Activated T-helper 17 cell treated with anti-CD3 and anti-CD28 coated beads, Interleukin-2, amount 50 U/mL, for 72 hours (primary cell): ENCODE data around the gene PRSS56. TPM values are rescaled to one million over a fixed set of nuclear protein-coding genes. Genes with fewer than 3 reads are reported as not detected.
A peak's percentile ranks its signal among the peaks of the same experiment; 100 is the strongest.

ENCODE experiments used
- ATAC-seq: fragments of 150-1000 bp; cut with Tn5 transposase; replicated peaks from 2 replicates; pipeline ENCODE4 v1.10.0; 2021; ENCODE audit warnings: mild to moderate bottlenecking, moderate library complexity
- H3K27ac Mint-ChIP-seq: one replicate; pipeline ENCODE4 v1.8.0; 2022; ENCODE audit warnings: mixed read lengths
- H3K27me3 Mint-ChIP-seq: one replicate; pipeline ENCODE4 v1.8.0; 2022; ENCODE audit warnings: mixed read lengths
- H3K36me3 Mint-ChIP-seq: one replicate; pipeline ENCODE4 v1.8.0; 2022; ENCODE audit warnings: low read depth, mild to moderate bottlenecking, mixed read lengths
- H3K4me1 Mint-ChIP-seq: one replicate; pipeline ENCODE4 v1.8.0; 2022; ENCODE audit warnings: mixed read lengths
- H3K4me3 Mint-ChIP-seq: one replicate; pipeline ENCODE4 v1.8.0; 2022; ENCODE audit warnings: mild to moderate bottlenecking, mixed read lengths
- H3K9me3 Mint-ChIP-seq: one replicate; pipeline ENCODE4 v1.8.0; 2022; ENCODE audit warnings: mixed read lengths
- total RNA-seq, 2 donors: library from RNA; stranded (reverse); gene quantifications; one replicate each; pipeline ENCODE4 v1.2.3, GENCODE V29; 2022

PRSS56 gene
- not detected for total RNA-seq

DNA sequence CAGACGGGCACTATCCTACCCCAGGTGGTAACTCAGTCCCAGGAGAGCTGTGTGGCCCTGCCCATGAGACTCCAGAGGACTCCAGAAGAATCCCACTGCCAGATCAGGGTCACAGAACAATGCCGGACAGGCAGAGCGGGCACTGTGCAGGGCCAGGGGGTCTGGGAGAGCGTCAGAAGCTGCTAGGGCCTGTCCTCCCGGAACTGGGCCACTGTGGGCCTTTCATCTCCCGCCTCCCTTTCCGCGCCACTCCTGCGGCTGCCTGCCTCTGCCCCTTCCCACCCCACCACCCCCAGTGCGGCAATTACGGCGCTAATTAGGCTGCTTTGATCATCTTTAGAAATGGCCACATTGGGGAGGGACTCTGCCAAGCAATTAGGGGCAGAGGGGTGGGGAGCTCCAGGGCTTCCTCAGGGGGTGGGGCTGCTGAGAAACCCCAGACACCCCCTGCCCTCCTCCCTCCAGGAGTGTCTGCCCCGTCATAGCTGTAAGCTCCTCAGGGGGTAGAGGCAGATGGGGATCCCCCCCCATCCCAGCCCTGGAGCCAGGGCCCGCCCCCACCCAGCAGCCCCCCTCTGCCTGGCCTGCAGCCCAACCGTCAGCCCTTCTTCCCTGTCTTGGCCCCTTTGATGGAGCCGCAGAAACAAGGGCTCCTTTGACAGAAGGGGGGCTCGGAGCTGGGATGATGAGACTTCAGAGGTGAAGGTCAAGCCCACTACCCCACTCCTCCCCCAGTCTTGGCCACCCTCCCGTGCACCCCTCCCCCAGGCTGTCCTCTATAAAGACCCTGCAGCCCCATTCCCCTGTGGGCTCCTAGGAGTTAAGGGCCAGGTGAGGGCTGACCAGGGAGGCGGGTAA is at the start of gene PRSS56:
TSS of gene PRSS56 (plus strand) at position 808 of the 858 bp plus-strand sequence. CDS start 211 bp downstream, outside the sequence.
- Mint-ChIP-seq H3K4me1 (no peaks in the 10 kb centered on the region), H3K9me3 (no peaks in the 10 kb centered on the region), H3K36me3 (no peaks in the 10 kb centered on the region), H3K27me3 (peaks cover 20% of the 10 kb centered on the region), H3K27ac (no peak within 1 kb of the TSS), H3K4me3 (peak within 1 kb of the TSS; percentile 42)
- no peak for ATAC-seq

DNA sequence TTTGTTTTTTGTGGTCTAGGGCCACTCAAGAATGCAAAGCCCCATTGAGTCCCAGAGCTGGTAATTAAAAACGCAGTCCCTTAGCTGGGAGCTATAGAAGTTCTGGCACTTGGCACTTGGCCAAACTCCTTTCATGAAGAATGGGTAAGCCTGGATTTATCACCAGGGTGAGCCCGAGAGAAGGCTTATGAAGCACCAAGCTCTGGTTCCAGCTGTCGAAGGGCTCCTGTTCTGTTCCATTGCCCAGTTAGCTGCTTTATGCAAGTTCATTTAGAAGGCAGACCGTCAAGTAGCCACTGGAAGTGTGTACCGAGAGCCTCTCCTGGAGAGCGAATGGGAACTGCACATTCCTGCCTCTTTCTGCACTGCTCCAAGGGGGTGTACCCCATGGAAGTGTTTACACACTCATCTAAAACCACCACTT is 46.7 kb upstream of the PRSS56 start:
- H3K4me1 Mint-ChIP-seq: no peaks in the 10 kb centered on the region
- no peak for ATAC-seq
- H3K27me3 Mint-ChIP-seq: peaks cover 39% of the 10 kb centered on the region
- H3K9me3 Mint-ChIP-seq: peaks cover 16% of the 10 kb centered on the region
- no peaks in the 10 kb centered on the region for H3K36me3 Mint-ChIP-seq
- no peak overlapping the region for H3K4me3 Mint-ChIP-seq
- H3K27ac Mint-ChIP-seq: no peak overlapping the region

DNA sequence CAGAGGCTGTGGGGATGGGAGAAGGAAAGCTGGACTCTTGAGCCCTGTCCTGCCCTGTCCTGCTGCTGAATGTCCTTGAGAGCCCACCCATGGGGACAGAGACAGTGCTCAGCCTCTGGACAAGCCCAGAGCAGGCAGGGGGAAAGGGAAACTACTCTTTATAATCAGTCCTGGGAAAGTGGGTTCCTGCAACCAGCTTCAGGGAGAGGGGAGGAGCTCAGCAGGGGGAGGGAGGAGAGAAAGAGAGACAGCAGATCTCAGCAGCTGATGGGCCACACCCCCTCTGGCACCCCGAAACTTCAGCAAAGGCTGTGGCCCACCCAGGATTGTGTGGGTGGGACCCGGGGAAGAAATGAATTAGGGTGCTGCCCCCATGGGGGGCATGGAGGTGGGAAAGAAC is 44.1 kb upstream of the PRSS56 start:
- Mint-ChIP-seq H3K4me3 (no peak overlapping the region), H3K27ac (no peak overlapping the region), H3K4me1 (no peaks in the 10 kb centered on the region), H3K9me3 (peaks cover 16% of the 10 kb centered on the region), H3K36me3 (no peaks in the 10 kb centered on the region), H3K27me3 (peaks cover 31% of the 10 kb centered on the region)
- no peak for ATAC-seq

DNA sequence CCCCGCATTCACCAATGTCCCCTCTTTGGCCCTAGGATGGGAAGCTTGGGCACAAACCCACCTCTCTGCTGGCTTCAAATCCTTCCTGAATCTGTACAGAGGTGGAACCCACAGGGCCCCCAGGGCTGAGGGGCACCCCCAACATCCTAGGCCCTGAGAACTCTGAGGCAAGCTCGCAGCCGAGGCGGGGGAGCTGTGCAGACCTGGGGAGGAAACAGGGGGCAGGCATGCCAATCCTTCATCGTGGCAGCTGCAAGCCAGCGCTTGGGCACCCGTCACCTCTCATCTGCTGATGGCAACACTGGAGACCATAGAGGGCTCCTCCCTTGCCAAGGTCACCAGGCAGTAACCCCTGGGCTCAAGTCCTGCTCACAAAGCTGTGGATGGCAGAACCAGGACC is 43.4 kb upstream of the PRSS56 start:
- no peaks in the 10 kb centered on the region for H3K4me1 Mint-ChIP-seq
- no peak for ATAC-seq
- H3K27me3 Mint-ChIP-seq: peaks cover 26% of the 10 kb centered on the region
- no peak overlapping the region for H3K27ac Mint-ChIP-seq
- peaks cover 12% of the 10 kb centered on the region for H3K9me3 Mint-ChIP-seq
- H3K4me3 Mint-ChIP-seq: no peak overlapping the region
- H3K36me3 Mint-ChIP-seq: no peaks in the 10 kb centered on the region

DNA sequence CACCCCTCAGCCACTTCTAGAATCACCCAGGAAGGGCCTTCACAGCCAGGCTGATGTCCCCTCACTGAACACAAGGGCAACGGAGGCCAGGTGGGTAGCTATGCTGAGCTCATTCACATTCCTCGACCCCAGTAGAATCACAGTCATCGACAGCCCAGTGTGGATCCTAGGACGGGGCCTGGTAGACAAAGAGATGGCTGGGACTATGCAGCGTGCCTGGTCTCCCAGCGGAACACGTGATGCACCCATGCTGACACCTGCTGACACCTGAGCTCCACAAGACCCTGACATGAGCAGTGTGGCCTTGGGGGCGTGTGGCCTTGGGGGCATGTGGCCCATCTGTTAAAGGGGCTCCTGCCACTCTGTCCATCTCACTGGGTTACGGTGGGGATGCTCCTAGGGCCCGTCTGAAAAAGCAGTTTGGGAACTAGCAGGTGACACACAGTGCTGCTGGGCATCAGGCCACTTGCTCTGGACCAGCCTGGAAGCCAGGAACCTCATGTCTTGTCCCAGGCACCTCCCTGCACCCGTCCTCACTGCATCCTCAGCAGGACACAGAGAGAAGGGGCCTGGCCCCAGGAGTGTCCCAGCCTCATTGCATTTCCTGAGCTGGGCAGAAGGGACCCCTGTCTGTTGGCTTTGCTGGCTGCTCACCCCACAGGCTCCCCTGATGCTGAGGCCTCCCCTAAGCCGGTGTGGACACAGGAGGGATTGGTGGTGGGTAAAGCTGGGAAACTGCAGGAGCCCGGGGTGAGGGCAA is 42.3 kb upstream of the PRSS56 start:
- Mint-ChIP-seq H3K27me3 (peaks cover 20% of the 10 kb centered on the region), H3K4me1 (no peaks in the 10 kb centered on the region), H3K9me3 (peaks cover 2% of the 10 kb centered on the region), H3K36me3 (no peaks in the 10 kb centered on the region), H3K4me3 (no peak overlapping the region), H3K27ac (no peak overlapping the region)
- no peak for ATAC-seq

DNA sequence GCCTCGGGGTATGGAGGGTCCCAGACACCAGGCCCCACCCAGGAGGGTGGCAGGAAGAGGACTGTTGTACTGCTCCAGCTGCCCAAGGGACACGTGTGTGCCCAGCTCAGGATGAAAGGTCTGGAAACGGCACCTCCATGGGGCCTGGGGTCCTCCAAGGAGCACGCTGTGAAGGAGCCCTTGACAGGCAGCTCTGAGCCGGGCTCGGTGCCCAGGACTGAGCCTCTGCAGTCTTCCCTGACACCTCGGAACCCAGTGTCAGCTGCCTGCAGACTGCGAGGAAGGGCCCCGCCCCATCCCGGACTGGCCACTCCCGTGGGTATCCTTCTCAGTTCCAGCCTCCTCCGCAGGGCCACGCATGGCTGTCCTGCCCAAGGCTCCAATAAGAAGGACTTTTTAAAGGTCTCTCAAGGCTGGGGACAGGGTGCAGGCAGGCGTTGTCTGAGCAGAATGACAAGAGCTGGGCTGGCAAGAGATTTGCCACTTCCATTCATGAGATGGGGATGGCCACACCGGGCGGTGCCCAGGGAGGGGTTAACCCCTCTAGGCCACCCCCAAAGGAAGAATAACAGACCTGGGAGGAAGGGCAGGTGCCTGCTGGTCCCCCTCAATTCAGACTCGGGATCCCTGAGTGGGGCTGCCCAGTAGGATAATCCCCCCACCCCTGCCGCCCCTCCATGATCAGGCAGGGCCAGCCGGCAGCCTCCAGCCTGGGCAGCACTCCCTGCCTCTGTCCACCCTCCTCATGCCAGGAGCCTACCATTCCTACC is 41.4 kb upstream of the PRSS56 start:
- ATAC-seq: no peak
- H3K27me3 Mint-ChIP-seq: peaks cover 19% of the 10 kb centered on the region
- H3K36me3 Mint-ChIP-seq: no peaks in the 10 kb centered on the region
- no peak overlapping the region for H3K27ac Mint-ChIP-seq
- H3K4me1 Mint-ChIP-seq: no peaks in the 10 kb centered on the region
- no peak overlapping the region for H3K4me3 Mint-ChIP-seq
- H3K9me3 Mint-ChIP-seq: no peaks in the 10 kb centered on the region

DNA sequence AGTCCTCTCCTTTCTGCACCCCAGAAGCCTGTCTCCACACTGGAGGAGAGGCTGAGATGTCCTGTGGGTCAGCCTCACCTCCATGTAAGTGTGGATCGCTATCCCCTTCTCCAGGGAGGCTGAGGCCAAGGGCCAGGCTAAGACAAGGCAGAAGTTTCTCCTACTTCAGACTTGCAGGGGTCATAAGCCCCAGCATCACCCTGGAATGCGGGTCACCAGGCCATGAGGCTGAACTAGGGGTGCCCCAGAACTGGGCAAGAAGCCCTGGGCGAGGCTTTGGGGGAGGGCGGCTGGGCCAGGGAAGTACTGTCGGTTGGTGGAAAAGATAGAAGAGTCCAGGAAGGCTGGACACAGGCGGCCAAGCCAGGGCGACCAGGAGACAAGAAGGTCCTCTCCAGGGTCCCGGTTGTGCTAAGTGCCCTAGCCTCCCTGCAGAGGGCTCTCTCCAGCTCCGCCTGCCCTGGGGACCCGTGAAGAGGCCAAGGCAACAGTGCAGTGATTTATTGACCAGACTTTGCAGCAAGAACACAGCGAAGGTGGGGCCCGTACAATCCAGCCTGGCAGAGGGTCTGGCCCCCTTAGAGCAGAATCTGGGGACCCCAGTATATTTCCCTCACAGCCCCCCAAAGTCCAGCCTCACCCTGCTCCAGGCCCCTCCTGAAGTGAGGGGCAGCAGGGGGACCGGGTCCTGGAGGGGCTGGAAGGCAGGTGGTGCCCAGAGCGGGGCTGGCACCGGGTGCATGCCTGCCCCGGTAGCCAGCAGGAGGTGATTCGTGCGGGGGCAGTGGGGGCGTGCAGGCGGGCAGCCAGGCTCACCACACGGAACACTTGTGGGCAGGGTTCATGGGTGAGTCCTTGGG is 40.6 kb upstream of the PRSS56 start:
- H3K36me3 Mint-ChIP-seq: no peaks in the 10 kb centered on the region
- H3K27me3 Mint-ChIP-seq: peaks cover 18% of the 10 kb centered on the region
- no peak overlapping the region for H3K27ac Mint-ChIP-seq
- no peak for ATAC-seq
- H3K9me3 Mint-ChIP-seq: no peaks in the 10 kb centered on the region
- no peaks in the 10 kb centered on the region for H3K4me1 Mint-ChIP-seq
- no peak overlapping the region for H3K4me3 Mint-ChIP-seq

DNA sequence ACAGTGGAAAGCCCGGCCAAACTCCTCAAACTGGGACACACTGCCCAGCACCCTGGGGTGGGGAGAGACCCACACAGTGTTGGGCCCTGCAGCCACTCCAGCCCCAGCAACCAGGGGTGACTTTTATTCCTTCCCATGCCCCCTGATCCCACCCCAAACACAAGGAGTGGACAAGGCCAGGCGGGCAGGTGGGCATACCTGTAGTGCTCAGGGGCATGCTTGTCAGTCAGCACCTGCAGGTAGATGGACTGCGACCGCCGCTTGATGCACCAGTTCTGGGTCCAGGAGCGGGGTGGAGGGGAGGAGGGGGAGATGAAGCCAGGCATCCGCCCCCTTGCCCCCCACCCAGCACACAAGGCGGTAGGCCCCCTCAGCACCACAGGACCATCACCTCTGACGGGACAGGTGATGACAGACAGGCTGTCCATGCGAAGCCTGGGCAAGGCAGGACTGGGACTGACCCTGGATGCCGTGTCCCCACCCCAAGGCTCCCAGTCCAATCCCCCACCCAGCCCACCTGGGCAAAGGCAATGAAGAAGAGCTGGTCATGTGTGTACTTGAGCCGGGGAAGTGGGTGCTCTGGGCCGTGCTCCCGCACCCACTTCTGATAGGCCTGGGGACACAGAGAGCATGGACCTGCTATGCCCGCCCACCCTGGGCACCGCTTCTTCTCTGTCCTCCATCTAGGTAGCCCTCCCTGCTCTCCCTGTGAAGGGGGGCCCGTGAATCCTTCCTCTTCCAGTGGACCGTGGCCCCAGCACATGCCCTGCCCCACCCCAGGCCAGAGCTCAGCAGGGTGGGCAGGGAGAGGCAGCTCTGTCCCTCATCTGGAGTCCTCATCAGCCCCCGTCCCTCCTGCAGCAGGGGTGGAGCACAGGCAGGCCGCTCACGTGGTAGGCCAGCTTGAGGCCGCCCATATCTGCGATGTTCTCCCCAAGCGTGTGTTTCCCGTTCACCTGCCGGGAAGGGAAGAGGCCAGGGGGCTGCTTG is 39.7 kb upstream of the PRSS56 start:
- H3K9me3 Mint-ChIP-seq: no peaks in the 10 kb centered on the region
- ATAC-seq: no peak
- no peaks in the 10 kb centered on the region for H3K36me3 Mint-ChIP-seq
- no peak overlapping the region for H3K27ac Mint-ChIP-seq
- peaks cover 4% of the 10 kb centered on the region for H3K4me1 Mint-ChIP-seq
- H3K4me3 Mint-ChIP-seq: no peak overlapping the region
- peaks cover 22% of the 10 kb centered on the region for H3K27me3 Mint-ChIP-seq

DNA sequence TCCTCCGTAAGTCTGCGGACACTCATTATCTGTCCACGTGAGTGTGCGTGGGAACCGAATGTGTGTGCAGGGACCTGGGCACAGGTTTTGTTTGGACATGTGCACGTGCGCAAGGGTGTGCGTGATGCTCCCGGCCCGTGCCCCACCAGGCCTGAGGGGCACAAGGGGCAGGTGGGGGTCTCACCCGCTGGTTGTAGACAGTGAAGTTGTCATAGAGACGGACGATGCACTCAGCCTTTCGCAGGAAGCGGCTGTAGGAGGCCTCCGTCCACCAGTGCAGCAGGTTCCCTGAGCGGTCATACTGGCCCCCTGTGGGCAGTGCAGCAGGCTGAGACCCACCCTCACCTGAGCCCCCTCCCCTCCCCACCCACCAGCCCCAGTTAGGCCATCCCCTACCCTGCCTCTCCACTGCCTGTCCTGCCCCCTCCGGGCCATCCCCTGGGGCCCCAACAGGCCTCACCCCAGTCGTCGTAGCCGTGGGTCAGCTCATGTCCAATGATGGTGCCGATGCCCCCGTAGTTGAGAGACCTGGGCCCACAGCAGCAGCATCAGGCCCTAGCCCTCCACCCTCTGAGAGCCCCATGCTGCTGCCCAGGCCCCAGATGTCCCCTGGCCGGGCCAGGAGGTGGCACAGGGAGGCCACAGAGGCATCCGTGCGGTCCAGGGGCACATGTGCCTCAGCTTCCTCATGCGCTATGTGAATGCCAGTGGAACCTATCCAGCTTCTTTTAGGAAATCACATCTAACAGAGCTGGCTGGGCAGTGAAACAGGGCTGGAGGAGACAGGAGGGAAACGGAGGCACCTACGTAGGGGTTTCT is 38.7 kb upstream of the PRSS56 start:
- no peaks in the 10 kb centered on the region for H3K36me3 Mint-ChIP-seq
- ATAC-seq: no peak

DNA sequence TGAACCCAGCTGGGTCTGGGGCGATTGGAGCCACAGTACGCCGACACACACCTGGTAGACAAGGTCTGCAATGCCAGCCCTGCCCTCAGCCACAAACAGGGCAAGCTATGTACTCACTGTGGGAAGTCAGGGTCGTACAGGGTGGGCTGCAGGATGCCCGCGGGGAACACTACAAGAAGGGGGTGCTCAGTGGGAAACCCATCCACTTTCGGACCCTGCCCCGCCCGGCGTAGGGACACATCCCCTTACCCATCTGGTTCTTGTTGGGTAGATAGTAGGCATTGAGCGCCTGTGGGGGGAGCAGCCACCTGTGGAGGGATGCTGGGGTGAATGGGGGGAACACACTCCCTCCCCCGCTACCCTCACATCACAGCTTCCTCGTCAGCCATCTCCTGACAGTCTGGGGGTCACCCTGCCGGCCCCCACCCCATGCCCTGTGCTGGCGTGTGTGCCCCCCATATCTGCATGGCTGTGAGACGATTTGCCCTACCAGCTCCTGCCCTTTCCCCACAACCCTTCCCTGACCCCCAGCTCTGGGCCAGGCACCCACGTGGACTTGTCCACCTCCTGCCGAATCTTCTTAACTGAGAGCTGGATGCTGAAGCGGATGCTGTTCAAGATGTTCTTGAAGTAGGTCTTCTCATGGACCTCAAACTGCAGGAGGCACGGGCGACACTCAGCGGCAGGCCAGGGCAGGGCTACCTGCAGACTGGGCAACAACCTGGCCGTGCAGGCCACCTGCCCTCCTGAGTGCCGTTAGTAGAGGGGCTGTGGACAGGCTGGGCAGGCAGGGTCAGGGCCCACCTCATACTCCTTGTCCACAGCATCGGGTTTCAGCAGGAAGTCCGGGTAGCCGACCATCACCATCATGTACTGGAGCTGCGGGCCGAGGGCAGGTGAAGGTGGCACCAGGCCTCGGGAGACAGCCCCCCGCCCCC is 37.6 kb upstream of the PRSS56 start:
- H3K4me3 Mint-ChIP-seq: no peak overlapping the region
- peaks cover 19% of the 10 kb centered on the region for H3K27me3 Mint-ChIP-seq
- no peak for ATAC-seq
- no peaks in the 10 kb centered on the region for H3K9me3 Mint-ChIP-seq
- H3K4me1 Mint-ChIP-seq: peaks cover 4% of the 10 kb centered on the region
- no peaks in the 10 kb centered on the region for H3K36me3 Mint-ChIP-seq
- H3K27ac Mint-ChIP-seq: no peak overlapping the region

More for the DNA sequence above, 38.7 kb upstream of the PRSS56 start:
- Mint-ChIP-seq H3K27me3 (peaks cover 19% of the 10 kb centered on the region), H3K9me3 (no peaks in the 10 kb centered on the region), H3K27ac (no peak overlapping the region), H3K4me1 (peaks cover 4% of the 10 kb centered on the region), H3K4me3 (no peak overlapping the region)

DNA sequence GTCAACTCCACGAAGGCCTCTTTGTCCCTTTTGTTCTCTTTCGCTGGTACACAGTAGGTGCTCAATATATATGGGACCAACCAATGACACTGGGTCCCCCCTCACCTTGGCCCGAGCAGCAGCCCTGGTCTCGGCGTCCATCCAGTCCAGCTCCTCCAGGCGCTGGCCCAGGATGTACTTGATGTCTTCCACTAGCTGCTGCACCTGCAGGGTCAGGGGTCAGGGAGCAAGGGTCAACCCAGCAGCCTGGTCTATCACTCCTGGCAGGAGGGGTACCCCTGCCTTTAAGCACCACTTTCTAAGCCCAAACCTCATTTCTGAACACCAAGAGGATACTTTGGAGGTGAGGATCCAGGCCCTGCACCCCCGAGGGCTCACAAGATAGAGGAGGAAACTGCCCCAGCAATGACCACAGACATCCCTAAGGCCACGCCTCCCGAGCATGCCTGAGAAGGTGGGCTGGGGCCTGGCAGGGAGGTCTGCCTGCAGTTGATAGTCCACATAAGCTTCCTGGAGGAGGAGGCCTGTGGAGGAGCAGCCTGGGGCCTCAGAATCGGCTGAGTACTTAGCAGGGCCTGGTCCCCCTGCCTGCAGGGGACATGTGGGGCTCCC is 36.8 kb upstream of the PRSS56 start:
- peaks cover 19% of the 10 kb centered on the region for H3K27me3 Mint-ChIP-seq
- H3K4me3 Mint-ChIP-seq: no peak overlapping the region
- no peak overlapping the region for H3K27ac Mint-ChIP-seq
- no peaks in the 10 kb centered on the region for H3K9me3 Mint-ChIP-seq
- no peak for ATAC-seq
- peaks cover 4% of the 10 kb centered on the region for H3K4me1 Mint-ChIP-seq
- no peaks in the 10 kb centered on the region for H3K36me3 Mint-ChIP-seq
